ENCODE data around the gene GTF2H4.
"Not testable (repeated sequence)": the region's sequence is repeated elsewhere in the genome, so short reads cannot be mapped to it uniquely, and the experiment has no call there.

DNA sequence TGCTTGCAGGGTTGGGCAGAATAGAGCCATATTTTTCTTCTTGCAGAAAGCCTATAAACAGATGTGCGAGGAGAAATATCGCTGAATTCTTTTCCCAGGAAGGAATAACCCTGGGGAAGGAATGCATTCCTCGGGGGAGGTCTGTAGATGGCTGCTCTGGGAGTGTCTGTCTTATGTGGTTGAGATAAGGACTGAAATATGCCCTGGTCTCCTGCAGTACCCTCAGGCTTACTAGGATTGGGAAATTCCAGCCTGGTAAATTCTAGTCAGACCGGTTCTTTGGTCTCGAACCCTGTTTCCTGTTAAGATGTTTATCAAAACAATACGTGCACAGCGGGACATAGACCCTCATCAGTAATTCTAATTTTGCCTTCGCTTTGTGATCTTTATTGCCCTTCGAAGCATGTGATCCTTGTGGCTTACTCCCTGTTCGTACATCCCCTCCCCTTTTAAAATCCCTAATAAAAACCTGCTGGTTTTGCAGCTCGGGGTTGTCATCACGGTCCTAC lies 38.7 kb upstream of the GTF2H4 start:
- not testable (repeated sequence) for TF ChIP-seq KDM1A (IDR thresholded peaks at IDR 0.05; ENCODE audit: borderline replicate concordance); MEF2B (IDR thresholded peaks at IDR 0.05; ENCODE audit: partially characterized antibody, poor library complexity, severe bottlenecking); SIN3A (IDR thresholded peaks at IDR 0.05; ENCODE audit: low read depth, low read length); POLR2A (IDR thresholded peaks at IDR 0.05; ENCODE audit: low read depth, low read length); SMAD1 (IDR thresholded peaks at IDR 0.05; ENCODE audit: low read depth, partially characterized antibody); SREBF1 (IDR thresholded peaks at IDR 0.05; ENCODE audit: low read length)
- TF ChIP-seq, protein P1, sequence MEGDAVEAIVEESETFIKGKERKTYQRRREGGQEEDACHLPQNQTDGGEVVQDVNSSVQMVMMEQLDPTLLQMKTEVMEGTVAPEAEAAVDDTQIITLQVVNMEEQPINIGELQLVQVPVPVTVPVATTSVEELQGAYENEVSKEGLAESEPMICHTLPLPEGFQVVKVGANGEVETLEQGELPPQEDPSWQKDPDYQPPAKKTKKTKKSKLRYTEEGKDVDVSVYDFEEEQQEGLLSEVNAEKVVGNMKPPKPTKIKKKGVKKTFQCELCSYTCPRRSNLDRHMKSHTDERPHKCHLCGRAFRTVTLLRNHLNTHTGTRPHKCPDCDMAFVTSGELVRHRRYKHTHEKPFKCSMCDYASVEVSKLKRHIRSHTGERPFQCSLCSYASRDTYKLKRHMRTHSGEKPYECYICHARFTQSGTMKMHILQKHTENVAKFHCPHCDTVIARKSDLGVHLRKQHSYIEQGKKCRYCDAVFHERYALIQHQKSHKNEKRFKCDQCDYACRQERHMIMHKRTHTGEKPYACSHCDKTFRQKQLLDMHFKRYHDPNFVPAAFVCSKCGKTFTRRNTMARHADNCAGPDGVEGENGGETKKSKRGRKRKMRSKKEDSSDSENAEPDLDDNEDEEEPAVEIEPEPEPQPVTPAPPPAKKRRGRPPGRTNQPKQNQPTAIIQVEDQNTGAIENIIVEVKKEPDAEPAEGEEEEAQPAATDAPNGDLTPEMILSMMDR (IDR thresholded peaks at IDR 0.05 in 2 of 3, conservative IDR thresholded peaks at IDR 0.05 in 1 of 3; ENCODE audit: control insufficient read depth in 2 of 3, extremely low read depth in 1 of 3, insufficient read depth in 1 of 3, low read depth in 3 of 3, low read length in 3 of 3): not testable (repeated sequence)
